ENCODE results near the gene PLD5.
"Not testable (repeated sequence)": the region's sequence is repeated elsewhere in the genome, so short reads cannot be mapped to it uniquely, and the experiment has no call there.

The PLD5 gene

DNA sequence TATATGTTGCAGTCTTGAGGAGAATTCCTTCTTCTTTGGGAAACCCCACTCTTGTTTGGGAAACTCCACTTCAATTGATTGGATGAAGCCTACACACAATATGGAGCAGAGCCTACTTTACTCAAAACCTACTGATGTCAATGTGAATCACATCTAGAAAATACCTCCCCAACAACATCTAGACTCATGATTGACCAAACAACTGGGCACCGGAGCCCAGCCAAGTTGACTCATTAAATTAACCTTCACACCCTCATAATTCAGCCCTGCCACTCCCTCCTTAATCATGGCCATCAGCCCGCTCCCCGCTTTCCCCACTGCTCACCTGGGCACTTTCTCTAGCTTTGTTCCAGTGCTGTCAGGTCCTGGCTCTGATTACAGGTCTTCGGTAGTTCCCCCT lies 317.5 kb downstream of the PLD5 start:
- no peak for DNase-seq

GRCh38 chr1:242205622-242206489 lies 318.6 kb downstream of the PLD5 start:
- DNase-seq: no peak

- DNase-seq: no peak
Measured at GRCh38 chr1:242203262-242203661, 321.2 kb downstream of the PLD5 start.

DNA sequence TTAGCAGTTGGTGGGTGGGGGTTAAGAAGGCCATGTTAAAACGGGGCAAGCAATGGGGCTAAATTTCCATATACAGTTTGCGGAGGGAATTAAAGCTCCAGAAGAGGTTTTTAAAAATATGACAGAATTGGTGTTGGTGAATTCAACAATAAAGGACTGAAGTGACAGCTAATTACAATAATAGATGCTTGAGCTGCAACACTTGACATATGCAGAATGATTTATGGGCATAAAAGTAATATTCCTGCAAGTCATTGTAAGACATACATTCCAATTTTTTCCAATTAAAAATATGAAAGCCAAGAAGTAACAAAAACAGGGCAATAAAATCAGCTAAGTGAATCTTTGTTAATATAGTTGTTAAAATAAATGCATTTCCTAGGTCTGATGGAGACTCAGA lies 323.4 kb downstream of the PLD5 start:
- DNase-seq: no peak

DNA sequence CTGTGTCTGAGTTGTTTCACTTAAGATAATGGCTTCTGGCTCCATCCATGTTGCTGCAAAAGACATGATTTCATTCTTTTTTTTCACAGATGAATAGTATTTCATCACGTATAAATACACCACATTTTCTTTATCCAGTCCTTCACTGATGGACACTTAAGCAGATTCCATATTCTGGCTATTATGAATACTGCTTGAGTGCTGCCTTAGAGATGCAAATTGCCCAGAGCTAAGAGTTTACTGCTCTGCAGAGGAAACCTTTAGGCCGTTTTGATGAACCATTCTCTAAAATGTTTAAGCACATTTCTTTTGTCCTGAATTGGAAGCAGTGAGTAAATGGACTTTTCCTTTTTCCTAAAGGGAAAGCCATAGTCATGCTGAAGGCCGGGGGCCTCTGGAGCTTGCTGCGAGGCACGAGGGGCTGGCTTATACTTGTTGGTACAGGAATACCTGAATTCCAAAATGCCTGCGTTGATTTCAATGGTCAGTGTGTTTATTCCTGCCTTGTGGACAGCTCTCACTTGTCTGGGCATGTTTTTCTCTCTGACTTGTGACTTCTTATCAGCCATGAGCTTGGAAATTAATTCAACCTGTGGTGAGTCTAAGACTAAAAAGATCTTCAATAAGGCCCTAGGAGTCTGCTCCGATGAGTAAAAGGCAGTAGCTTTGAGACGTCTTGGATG lies 324.6 kb downstream of the PLD5 start:
- DNase-seq: no peak

DNA sequence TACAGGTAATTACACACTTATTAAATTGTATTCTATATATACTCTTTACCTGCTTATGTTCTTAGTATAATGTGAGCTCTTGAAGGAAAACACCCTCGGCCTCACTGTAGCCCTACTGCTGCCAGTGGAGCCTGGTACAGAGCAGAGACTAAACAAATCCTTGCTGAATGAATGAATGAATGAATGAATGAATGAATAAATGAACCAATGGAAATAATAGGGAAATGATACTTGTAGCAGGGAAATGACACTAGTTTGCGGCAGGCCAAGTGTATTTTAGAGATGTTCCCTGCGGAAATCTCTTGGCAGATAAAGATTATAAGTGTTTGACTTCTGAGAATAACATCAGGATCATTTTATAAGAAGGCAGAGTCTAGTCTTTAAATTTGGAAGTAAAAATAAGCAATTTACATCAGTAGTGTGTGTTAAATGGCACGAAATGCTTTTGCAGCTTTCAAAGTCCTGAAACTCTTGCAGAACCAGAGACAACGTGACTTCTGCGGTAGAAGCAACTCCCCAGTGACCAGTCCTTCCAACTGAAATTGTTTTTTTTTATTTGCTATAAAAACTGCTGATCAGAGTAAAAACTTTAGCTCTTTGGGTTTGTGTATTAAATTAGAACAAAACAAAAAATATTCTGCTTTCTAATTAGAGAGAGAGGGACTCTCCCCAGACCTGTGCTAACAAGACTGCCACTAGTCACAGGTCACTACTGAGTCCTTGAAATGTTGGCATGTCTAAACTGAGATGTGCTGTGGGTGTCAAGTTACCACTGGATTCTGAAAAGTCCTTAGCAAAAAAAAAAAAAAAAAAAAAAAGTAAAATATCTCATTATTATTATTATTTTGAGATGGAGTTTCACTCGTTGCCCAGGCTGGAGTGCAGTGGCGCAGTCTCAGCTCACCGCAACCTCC lies 326.3 kb downstream of the PLD5 start:
- DNase-seq: no peak

GRCh38 chr1:242196914-242197313 lies 327.6 kb downstream of the PLD5 start:
- DNase-seq: no peak

DNA sequence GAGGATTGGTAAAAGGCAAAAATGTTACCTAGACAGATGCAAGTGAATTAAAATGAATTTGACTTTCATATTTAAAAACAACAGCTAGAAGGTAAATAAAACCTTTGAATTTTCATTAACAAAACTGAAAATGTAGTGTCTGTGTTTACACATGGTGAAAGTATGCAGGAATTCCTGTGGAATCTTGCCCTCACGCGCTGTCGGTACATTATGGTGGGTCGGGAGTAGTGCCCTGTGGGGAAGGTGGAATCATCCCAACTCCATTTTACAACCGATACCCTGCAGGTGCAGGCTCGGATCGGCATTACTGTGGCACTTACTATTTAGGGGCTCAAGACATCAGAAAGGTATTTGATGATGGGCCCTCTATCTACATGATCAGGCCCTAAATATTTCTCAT lies 328.4 kb downstream of the PLD5 start:
- no peak for DNase-seq

DNA sequence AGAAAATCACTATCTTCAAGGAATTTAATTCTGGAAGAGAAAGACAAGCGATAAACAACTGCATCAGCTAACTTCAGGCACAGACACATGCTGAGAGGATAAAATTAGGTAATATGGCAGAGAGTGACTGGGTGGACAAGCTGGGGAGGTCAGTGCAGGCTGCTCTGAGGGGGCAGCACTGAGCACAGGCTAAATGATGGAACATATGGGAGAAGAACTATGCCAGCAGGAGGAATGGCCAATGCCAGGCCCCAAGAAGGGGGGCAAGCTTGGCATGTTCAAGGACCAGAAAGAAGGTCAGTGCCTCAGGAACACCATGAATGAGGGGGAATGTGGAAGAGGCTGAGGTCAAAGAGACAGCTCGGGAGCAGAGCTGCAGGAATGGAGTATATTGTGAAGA lies 334.9 kb downstream of the PLD5 start:
- no peak for DNase-seq

- no peak for DNase-seq
Measured at GRCh38 chr1:242187816-242188215, 336.7 kb downstream of the PLD5 start.

DNA sequence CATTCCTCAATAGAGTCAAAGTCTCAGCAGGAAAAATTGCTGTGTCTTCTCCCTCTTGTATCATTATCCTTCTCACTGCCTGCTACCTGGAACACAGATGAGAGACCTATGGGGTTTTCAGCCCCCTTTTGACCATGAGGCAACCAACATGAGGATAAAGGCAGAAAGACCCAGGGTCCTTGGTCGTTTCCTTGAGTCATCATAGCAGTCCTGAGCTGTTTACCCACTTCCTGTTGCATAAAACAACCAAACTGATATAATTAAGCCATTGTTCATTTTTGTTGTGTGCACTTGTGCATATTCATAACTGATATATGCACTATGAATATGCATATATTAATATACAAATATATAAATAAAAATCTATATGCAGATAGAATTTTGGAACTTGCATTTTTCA lies 337.3 kb downstream of the PLD5 start:
- no peak for DNase-seq

- DNase-seq: peak; percentile 58
Measured at GRCh38 chr1:242185731-242186130, 338.8 kb downstream of the PLD5 start.

DNA sequence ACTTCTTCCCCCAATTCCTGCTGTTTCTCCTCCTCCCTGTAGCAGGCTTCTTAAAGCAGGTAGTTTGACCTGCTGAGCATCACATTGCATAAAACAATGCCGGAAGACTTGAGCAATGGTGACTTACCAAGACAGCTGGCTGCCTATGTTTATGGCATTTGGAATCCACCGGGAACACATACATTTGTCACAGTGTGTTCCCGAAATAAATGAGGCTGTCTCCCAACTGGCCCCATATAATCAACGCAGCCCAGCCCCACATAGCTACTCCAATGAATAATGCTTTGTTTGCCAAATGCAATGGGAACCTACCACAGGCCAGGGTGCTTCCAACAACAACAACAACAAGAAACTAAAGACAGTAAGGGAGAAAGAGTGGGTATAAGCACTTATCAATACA lies 339.5 kb downstream of the PLD5 start:
- no peak for DNase-seq

DNA sequence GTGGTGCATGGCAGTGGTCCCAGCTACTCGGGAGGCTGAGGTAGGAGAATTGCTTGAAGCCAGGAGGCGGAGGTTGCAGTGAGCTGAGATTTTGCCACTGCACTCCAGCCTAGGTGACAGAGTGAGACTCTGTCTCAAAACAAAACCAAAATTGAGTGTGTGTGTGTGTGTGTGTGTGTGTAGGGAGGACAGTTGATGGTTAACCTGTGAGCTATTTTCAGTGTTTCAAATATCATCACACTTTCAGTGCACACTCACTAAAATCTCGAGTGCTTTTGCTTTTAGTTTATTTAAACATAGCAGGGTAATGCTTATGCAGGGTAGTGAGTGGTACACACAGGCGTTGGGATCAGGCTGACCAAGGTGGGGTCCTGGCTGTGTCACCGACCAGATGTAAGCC lies 344.7 kb downstream of the PLD5 start:
- DNase-seq: not testable (repeated sequence)

GRCh38 chr1:242178924-242179708 lies 345.4 kb downstream of the PLD5 start:
- DNase-seq: peak; percentile 66

- no peak for DNase-seq
Measured at GRCh38 chr1:242178436-242178835, 346.1 kb downstream of the PLD5 start.

DNA sequence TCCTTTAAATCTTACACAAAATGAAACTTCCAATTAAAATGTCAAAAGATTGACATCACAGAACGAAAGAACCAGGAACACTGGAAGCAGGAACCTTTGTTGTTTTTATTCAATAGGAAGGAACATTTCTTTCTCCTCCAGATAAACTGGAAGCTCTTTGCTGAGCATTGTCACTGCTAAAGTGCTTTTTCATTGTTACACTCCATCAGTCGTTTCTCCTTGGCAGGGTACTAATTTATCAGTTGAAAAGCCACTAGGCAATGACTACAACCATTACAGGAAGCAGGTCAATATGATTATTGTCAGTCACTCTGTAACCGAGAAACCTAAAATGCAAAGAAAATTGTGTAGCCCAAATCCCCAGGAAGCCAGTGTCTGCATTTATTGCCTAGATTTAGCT lies 362.4 kb downstream of the PLD5 start:
- no peak for DNase-seq

GRCh38 chr1:242147096-242147976 lies 377.2 kb downstream of the PLD5 start:
- DNase-seq: no peak

- no peak for DNase-seq
Measured at GRCh38 chr1:242146652-242147051, 377.8 kb downstream of the PLD5 start.

- DNase-seq: no peak
Measured at GRCh38 chr1:242140836-242141235, 383.7 kb downstream of the PLD5 start.

- no peak for DNase-seq
Measured at GRCh38 chr1:242139986-242140385, 384.5 kb downstream of the PLD5 start.

GRCh38 chr1:242139442-242139841 lies 385.1 kb downstream of the PLD5 start:
- DNase-seq: no peak
